ENCODE data around the gene FAM180A.

DNA sequence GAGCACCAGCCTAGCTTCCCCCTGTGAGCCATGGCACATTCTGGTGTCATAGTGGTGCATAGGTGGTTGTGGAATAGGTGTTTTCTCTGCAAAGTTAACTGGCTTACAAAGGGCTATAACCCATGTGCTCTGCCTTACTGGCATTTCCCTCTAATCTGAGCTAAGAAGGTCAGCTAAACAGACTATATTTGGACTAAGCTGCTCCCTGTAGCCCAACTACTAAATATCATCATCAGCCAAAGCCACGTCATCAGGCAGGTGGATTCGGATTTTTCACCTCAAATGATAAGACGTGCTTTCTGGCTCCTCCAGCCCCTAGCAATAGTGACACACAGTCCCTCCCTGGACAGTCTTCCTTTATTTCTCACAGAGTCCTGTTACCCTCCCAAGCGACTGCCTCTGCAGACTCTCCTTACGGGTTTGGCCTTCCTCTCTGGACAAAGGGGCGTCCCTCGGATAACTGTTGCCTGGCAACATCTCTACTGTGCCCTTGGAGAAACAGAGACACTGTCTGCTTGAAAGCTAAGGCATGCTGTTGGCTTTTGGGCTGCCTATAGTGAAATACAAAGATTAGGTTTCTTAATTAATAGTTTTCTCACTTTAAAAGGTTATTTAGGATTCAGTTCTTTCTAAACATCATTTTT is 29.7 kb downstream of the FAM180A start:
- TF ChIP-seq, protein P1, sequence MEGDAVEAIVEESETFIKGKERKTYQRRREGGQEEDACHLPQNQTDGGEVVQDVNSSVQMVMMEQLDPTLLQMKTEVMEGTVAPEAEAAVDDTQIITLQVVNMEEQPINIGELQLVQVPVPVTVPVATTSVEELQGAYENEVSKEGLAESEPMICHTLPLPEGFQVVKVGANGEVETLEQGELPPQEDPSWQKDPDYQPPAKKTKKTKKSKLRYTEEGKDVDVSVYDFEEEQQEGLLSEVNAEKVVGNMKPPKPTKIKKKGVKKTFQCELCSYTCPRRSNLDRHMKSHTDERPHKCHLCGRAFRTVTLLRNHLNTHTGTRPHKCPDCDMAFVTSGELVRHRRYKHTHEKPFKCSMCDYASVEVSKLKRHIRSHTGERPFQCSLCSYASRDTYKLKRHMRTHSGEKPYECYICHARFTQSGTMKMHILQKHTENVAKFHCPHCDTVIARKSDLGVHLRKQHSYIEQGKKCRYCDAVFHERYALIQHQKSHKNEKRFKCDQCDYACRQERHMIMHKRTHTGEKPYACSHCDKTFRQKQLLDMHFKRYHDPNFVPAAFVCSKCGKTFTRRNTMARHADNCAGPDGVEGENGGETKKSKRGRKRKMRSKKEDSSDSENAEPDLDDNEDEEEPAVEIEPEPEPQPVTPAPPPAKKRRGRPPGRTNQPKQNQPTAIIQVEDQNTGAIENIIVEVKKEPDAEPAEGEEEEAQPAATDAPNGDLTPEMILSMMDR (IDR thresholded peaks at IDR 0.05; ENCODE audit: insufficient read depth, low read length, poor library complexity, severe bottlenecking): no peak
- no peak for TF ChIP-seq EZH2phosphoT487 (conservative IDR thresholded peaks at IDR 0.05; ENCODE audit: low read length)
